Cardiac fibroblast (primary cell): Measurements from ENCODE around the gene IMMT.

Experiments used
- DNase-seq, 2 donors: peaks; one replicate each; pipeline versions ENCODE4 v3.0.0 to v3.0.0-alpha.2; 2010; ENCODE audit warnings: low read depth in 2 of 2
- H3K4me3 ChIP-seq, 2 donors: replicated peaks in 1 of 2; 1 replicate in 1 of 2; 2 replicates in 1 of 2; pipeline ENCODE4 v1.5.1; 2011; ENCODE audit warnings: low read depth in 2 of 2, low read length in 2 of 2, mild to moderate bottlenecking in 2 of 2, moderate library complexity in 1 of 2
- CTCF ChIP-seq: IDR thresholded peaks from one replicate; pipeline ENCODE4 v1.5.1; 2011; ENCODE audit warnings: low read depth, mild to moderate bottlenecking, low read length, inconsistent platforms

IMMT gene

GRCh38 chr2:86226636-86227520 lies 31.6 kb upstream of the IMMT start:
- TF ChIP-seq CTCF: no peak
- no peak overlapping the region for H3K4me3 ChIP-seq
- no peak for DNase-seq

- no peak overlapping the region for H3K4me3 ChIP-seq
- TF ChIP-seq CTCF: no peak
- no peak for DNase-seq
Observed at GRCh38 chr2:86226070-86226469, 30.8 kb upstream of the IMMT start.

GRCh38 chr2:86225581-86225980 lies 30.3 kb upstream of the IMMT start:
- peak; percentile 11 to 71 for DNase-seq
- TF ChIP-seq CTCF: no peak

GRCh38 chr2:86224645-86225355 lies 29.5 kb upstream of the IMMT start:
- H3K4me3 ChIP-seq: no peak overlapping the region
- peak in 1 of 2 donors; percentile 29 for DNase-seq
- no peak for TF ChIP-seq CTCF

More at GRCh38 chr2:86225581-86225980, 30.3 kb upstream of the IMMT start:
- H3K4me3 ChIP-seq: no peak overlapping the region

GRCh38 chr2:86223927-86224560 lies 28.8 kb upstream of the IMMT start:
- H3K4me3 ChIP-seq: no peak overlapping the region
- TF ChIP-seq CTCF: no peak
- no peak for DNase-seq

GRCh38 chr2:86223140-86223926 lies 28.1 kb upstream of the IMMT start:
- H3K4me3 ChIP-seq: no peak overlapping the region
- peak; percentile 76 to 84 for DNase-seq
- TF ChIP-seq CTCF: no peak
